IMR-90 (cell line): ENCODE measurements around the gene AOX1. TPM values are rescaled to one million over a fixed set of nuclear protein-coding genes. Genes with fewer than 3 reads are reported as not detected.

Experiments
- ATAC-seq: fragments of 200-7000 bp; cut with Tn5 transposase; 2 replicates; pipeline ENCODE4 v1.9.1; 2020; ENCODE audit warnings: low read depth, mild to moderate bottlenecking, moderate library complexity
- BruUV-seq: library from RNA; stranded (reverse); fragments of 400-500 nt; replicated peaks from 2 replicates; lab custom pipeline; 2021; lab: Mats Ljungman, UMichigan
- CTCF ChIA-PET: fragments of 300-600 bp; formaldehyde crosslinking; extraction: SDS; loops from one replicate; lab custom pipeline; 2021; ENCODE audit warnings: antibody characterized with exemption; lab: Yijun Ruan, JAX
- POLR2A ChIA-PET: fragments of 300-600 bp; sonication (Branson Sonifier 250); formaldehyde crosslinking; loops from one replicate; lab custom pipeline; 2022; ENCODE audit warnings: antibody characterized with exemption; ENCODE audit not compliant: unreplicated experiment; lab: Charles Lee
- DNase-seq: peaks from one replicate; pipeline ENCODE4 v3.0.0; 2013
- H2AFZ ChIP-seq: replicated peaks from 2 replicates; pipeline ENCODE3; 2013; ENCODE audit warnings: low read length, mild to moderate bottlenecking; ENCODE audit not compliant: poor library complexity
- H2AK5ac ChIP-seq: 2 replicates; pipeline ENCODE4 v1.6.1; 2013; ENCODE audit warnings: low read depth, low read length, inconsistent platforms
- H2AK9ac ChIP-seq: replicated peaks from 2 replicates; pipeline ENCODE3; 2013; ENCODE audit warnings: mild to moderate bottlenecking, low read depth, low read length, moderate library complexity; ENCODE audit not compliant: poor library complexity
- H2BK120ac ChIP-seq: 2 replicates; pipeline ENCODE4 v1.6.1; 2013; ENCODE audit warnings: low read depth, low read length, inconsistent platforms
- H2BK15ac ChIP-seq: 3 replicates; pipeline ENCODE4 v1.6.1; 2013; ENCODE audit warnings: low read depth, low read length, inconsistent platforms
- H2BK20ac ChIP-seq: 2 replicates; pipeline ENCODE4 v1.6.1; 2013; ENCODE audit warnings: low read depth, mild to moderate bottlenecking, inconsistent platforms, low read length, moderate library complexity
- H2BK5ac ChIP-seq: 2 replicates; pipeline ENCODE4 v1.6.1; 2013; ENCODE audit warnings: mild to moderate bottlenecking, low read depth, low read length, inconsistent platforms; ENCODE audit not compliant: poor library complexity, severe bottlenecking
- H3K14ac ChIP-seq: replicated peaks from 2 replicates; pipeline ENCODE4 v1.6.1; 2013; ENCODE audit warnings: low read depth, low read length, inconsistent platforms
- H3K18ac ChIP-seq: 2 replicates; pipeline ENCODE4 v1.6.1; 2013; ENCODE audit warnings: low read depth, low read length, control low read depth
- H3K23ac ChIP-seq: 2 replicates; pipeline ENCODE4 v1.6.1; 2013; ENCODE audit warnings: low read depth, low read length, inconsistent platforms
- H3K27ac ChIP-seq: 2 replicates; pipeline ENCODE4 v1.5.1; 2013; ENCODE audit warnings: mild to moderate bottlenecking, control low read depth, low read length; ENCODE audit not compliant: insufficient read depth
- H3K27me3 ChIP-seq: 2 replicates; pipeline ENCODE4 v1.6.1; 2013; ENCODE audit warnings: low read length; ENCODE audit not compliant: control insufficient read depth, insufficient read depth
- H3K36me3 ChIP-seq: 2 replicates; pipeline ENCODE4 v1.6.1; 2013; ENCODE audit warnings: low read length, mixed read lengths; ENCODE audit not compliant: control insufficient read depth, insufficient read depth
- H3K4ac ChIP-seq: 2 replicates; pipeline ENCODE4 v1.6.1; 2013; ENCODE audit warnings: low read depth, low read length, inconsistent platforms
- H3K4me1 ChIP-seq: 2 replicates; pipeline ENCODE4 v1.6.1; 2013; ENCODE audit warnings: low read length, mixed read lengths; ENCODE audit not compliant: control insufficient read depth, insufficient read depth
- H3K4me2 ChIP-seq: 2 replicates; pipeline ENCODE4 v1.6.1; 2013; ENCODE audit warnings: low read depth, mild to moderate bottlenecking, control low read depth, low read length, moderate library complexity
- H3K4me3 ChIP-seq: 2 replicates; pipeline ENCODE4 v1.5.1; 2013; ENCODE audit warnings: low read depth, mild to moderate bottlenecking, control low read depth, low read length, moderate library complexity; ENCODE audit not compliant: insufficient read depth
- H3K56ac ChIP-seq: 2 replicates; pipeline ENCODE4 v1.6.1; 2013; ENCODE audit warnings: low read length, inconsistent platforms; ENCODE audit not compliant: insufficient read depth; ENCODE audit errors: extremely low read depth
- H3K79me1 ChIP-seq, 2 experiments: 2 replicates each; pipeline ENCODE4 v1.6.1; 2013; ENCODE audit warnings: low read length in 2 of 2, inconsistent platforms in 1 of 2, low read depth in 1 of 2
- H3K9ac ChIP-seq: 2 replicates; pipeline ENCODE4 v1.6.1; 2013; ENCODE audit warnings: low read depth, low read length, control low read depth
- H3K9me1 ChIP-seq: 2 replicates; pipeline ENCODE4 v1.6.1; 2013; ENCODE audit warnings: low read length, inconsistent platforms; ENCODE audit not compliant: insufficient read depth
- H3K9me3 ChIP-seq: 2 replicates; pipeline ENCODE4 v1.6.1; 2013; ENCODE audit warnings: low read length; ENCODE audit not compliant: control insufficient read depth, insufficient read depth
- H4K20me1 ChIP-seq: 2 replicates; pipeline ENCODE4 v1.6.1; 2013; ENCODE audit warnings: low read length, inconsistent platforms; ENCODE audit not compliant: insufficient read depth
- H4K5ac ChIP-seq: 2 replicates; pipeline ENCODE4 v1.6.1; 2013; ENCODE audit warnings: mild to moderate bottlenecking, low read depth, low read length, control low read depth
- H4K8ac ChIP-seq, 2 experiments: 2 replicates each; pipeline ENCODE4 v1.6.1; 2013; ENCODE audit warnings: low read depth in 2 of 2, low read length in 2 of 2, control low read depth in 1 of 2, inconsistent platforms in 1 of 2
- H4K91ac ChIP-seq: 2 replicates; pipeline ENCODE4 v1.6.1; 2013; ENCODE audit warnings: low read depth, low read length, inconsistent platforms; ENCODE audit not compliant: insufficient read depth
- CEBPB ChIP-seq: IDR thresholded peaks from 2 replicates; pipeline ENCODE4 v1.6.1; 2012; ENCODE audit warnings: low read depth, low read length, improper control_type of control experiment
- CHD1 ChIP-seq: IDR thresholded peaks from 2 replicates; pipeline ENCODE4 v1.6.1; 2012; ENCODE audit warnings: low read depth, low read length, improper control_type of control experiment
- ELK1 ChIP-seq: fragments of 150-350 bp; IDR thresholded peaks from 2 replicates; pipeline ENCODE4 v1.6.1; 2016; ENCODE audit warnings: low read depth, mild to moderate bottlenecking, low read length, moderate library complexity, borderline replicate concordance
- FOS ChIP-seq: fragments of 150-350 bp; IDR thresholded peaks from 2 replicates; pipeline ENCODE4 v1.6.1; 2016; ENCODE audit warnings: low read depth, low read length
- NFE2L2 ChIP-seq: fragments of 150-350 bp; IDR thresholded peaks from 2 replicates; pipeline ENCODE4 v1.6.1; 2016; ENCODE audit warnings: low read depth, mild to moderate bottlenecking, low read length
- POLR2A ChIP-seq: IDR thresholded peaks from 2 replicates; pipeline ENCODE4 v1.6.1; 2012; ENCODE audit warnings: mild to moderate bottlenecking, low read depth, low read length
- RCOR1 ChIP-seq: IDR thresholded peaks from 2 replicates; pipeline ENCODE4 v1.6.1; 2012; ENCODE audit warnings: mild to moderate bottlenecking, low read length, improper control_type of control experiment; ENCODE audit not compliant: insufficient replicate concordance
- RFX5 ChIP-seq: IDR thresholded peaks from 2 replicates; pipeline ENCODE4 v1.8.0; 2012; ENCODE audit warnings: low read depth, mild to moderate bottlenecking, low read length, moderate library complexity
- SMC3 ChIP-seq: fragments of 150-350 bp; IDR thresholded peaks from 2 replicates; pipeline ENCODE4 v1.6.1; 2016; ENCODE audit warnings: low read depth, mild to moderate bottlenecking, antibody characterized with exemption, low read length, moderate library complexity
- USF2 ChIP-seq: fragments of 150-350 bp; IDR thresholded peaks from 2 replicates; pipeline ENCODE4 v1.6.1; 2017; ENCODE audit warnings: mild to moderate bottlenecking, antibody characterized with exemption, low read length, low read depth
- WGBS, 2 experiments: methylation state at CpG; one replicate each; pipeline versions ENCODE4 v1.1.5 to v1.1.7; 2013; ENCODE audit warnings: missing lambda C conversion rate in 2 of 2; ENCODE audit not compliant: insufficient read length in 1 of 2; ENCODE audit errors: extremely low coverage in 2 of 2; 5-methylcytosine and 5-hydroxymethylcytosine counted together
- dilution Hi-C: fragments of 300-500 bp; cut with HindIII; formaldehyde crosslinking; loops from one replicate; pipeline ENCODE4 v1.14.3; 2018; ENCODE audit warnings: low sequenced_read_pairs; ENCODE audit not compliant: unreplicated experiment
- in situ Hi-C: fragments of 300-500 bp; cut with MboI; formaldehyde crosslinking; loops from 3 replicates; pipeline ENCODE4 v1.14.3; 2019; ENCODE audit warnings: low sequenced_read_pairs, inconsistent platforms, mixed read lengths
- intact Hi-C: fragments of 100-400 bp; cut with micrococcal nuclease; formaldehyde crosslinking; loops from 2 replicates; pipeline ENCODE4 v1.10.0; 2022
- polyA plus RNA-seq, 3 experiments: library from polyadenylated mRNA; depleted of rRNA; stranded (reverse); fragments of >200 nt; gene quantifications; 2 replicates each; pipeline ENCODE4 v1.2.3, GENCODE V29; 2012; ENCODE audit warnings: low replicate concordance in 1 of 3
- total RNA-seq: library from RNA; depleted of rRNA; stranded (reverse); fragments of >200 nt; gene quantifications from 2 replicates; pipeline ENCODE4 v1.2.3, GENCODE V29; 2012

Gene AOX1
- total and polyA plus RNA-seq, 2 of the 4 experiments (the other 2 are of a cell fraction), result 21.7 to 59.9 TPM

GRCh38 chr2:200700856-200701255 lies 115.0 kb downstream of the AOX1 start:
- Histone ChIP-seq H4K5ac (no peak overlapping the region), H3K18ac (no peak overlapping the region), H3K14ac (no peak overlapping the region), H3K9me1 (no peaks in the 10 kb centered on the region), H3K4me3 (no peak overlapping the region), H2AFZ (no peak overlapping the region), H2BK5ac (no peak overlapping the region), H3K4ac (no peak overlapping the region), H3K23ac (no peak overlapping the region), H3K79me1 (no peaks in the 10 kb centered on the region), H2BK15ac (no peak overlapping the region), H4K8ac (no peak overlapping the region), H4K20me1 (no peaks in the 10 kb centered on the region), H3K4me1 (no peaks in the 10 kb centered on the region), H2AK5ac (no peak overlapping the region), H2BK20ac (no peak overlapping the region), H3K9ac (no peak overlapping the region), H2BK120ac (no peak overlapping the region), H3K27ac (no peak overlapping the region), H2AK9ac (no peak overlapping the region), H4K91ac (no peak overlapping the region), H3K56ac (no peak overlapping the region), H3K9me3 (no peaks in the 10 kb centered on the region), H3K4me2 (no peak overlapping the region), H3K27me3 (peaks cover 7% of the 10 kb centered on the region), H3K36me3 (no peaks in the 10 kb centered on the region)
- TF ChIP-seq FOS (no peak), CHD1 (no peak), USF2 (no peak), CEBPB (no peak), RFX5 (no peak), SMC3 (no peak), RCOR1 (no peak), POLR2A (no peak), NFE2L2 (no peak), ELK1 (no peak)
- ChIA-PET POLR2A (interaction anchor here (0.5 kb wide), 1 partner anchor 121 kb away, joined by 4 read pairs; no protein-coding TSS in a partner anchor), CTCF (interaction anchor here (2.1 kb wide), 1 partner anchor 12 kb away, joined by 8 read pairs; no protein-coding TSS in a partner anchor)
- no CpG with 5 or more reads among the region's 2 CpGs for WGBS, 2 experiments
- intact Hi-C loops (loop anchor here (5.0 kb wide), 1 partner anchor 219 kb away; no protein-coding TSS in a partner anchor), dilution Hi-C loops (no loop called here), in situ Hi-C loops (loop anchor here (10.0 kb wide), 1 partner anchor 726 kb away; no protein-coding TSS in a partner anchor)
- no peak for DNase-seq
- BruUV-seq, result no TSS peak
- ATAC-seq, result no peak
